Measurements from ENCODE around the gene NFATC1.

Gene NFATC1

DNA sequence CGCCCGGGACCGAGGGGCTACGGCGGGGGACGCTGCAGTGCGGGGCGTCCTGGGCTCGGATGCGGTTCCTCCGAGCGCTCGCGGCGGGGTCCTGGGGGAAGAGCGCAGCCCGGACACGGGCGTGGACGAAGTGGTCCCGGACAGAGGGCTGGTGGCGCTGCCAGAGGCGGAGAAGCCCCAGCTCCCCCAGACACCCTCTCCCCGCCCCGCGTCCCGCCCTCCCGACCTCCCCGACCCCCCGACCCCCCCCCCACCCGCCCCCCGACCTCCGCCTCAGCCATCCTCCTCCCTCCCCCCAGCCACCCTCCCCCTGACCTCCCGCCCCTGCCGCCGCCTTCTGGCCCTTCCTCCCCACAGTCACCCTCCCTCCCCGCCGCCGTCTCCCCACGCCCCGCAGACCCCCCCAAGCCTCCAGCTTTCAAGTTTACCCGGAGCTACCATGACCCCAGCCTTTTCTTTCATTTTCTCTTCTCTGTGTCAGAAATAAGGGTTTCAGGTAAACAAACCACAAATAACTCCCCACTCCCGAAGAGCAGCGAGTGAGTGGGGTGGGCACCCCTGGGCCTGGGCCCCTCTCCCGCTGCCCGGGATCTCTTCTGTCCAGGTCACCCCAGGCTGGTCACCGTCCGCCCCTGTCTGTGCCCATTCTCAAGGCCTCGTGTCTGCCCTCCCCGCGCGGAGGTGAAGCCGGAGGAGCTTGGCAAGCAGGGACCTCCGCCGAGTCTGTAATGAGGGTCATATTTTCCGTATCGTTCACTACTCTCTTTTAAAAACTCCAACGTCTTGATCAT, 5.1 kb downstream of the NFATC1 start:
- TF ChIP-seq, protein P1, sequence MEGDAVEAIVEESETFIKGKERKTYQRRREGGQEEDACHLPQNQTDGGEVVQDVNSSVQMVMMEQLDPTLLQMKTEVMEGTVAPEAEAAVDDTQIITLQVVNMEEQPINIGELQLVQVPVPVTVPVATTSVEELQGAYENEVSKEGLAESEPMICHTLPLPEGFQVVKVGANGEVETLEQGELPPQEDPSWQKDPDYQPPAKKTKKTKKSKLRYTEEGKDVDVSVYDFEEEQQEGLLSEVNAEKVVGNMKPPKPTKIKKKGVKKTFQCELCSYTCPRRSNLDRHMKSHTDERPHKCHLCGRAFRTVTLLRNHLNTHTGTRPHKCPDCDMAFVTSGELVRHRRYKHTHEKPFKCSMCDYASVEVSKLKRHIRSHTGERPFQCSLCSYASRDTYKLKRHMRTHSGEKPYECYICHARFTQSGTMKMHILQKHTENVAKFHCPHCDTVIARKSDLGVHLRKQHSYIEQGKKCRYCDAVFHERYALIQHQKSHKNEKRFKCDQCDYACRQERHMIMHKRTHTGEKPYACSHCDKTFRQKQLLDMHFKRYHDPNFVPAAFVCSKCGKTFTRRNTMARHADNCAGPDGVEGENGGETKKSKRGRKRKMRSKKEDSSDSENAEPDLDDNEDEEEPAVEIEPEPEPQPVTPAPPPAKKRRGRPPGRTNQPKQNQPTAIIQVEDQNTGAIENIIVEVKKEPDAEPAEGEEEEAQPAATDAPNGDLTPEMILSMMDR (IDR thresholded peaks at IDR 0.05; ENCODE audit: control extremely low read depth, extremely low read depth, low read depth, missing control alignments) = no peak
- ChIA-PET CTCF (interaction anchor here (1.1 to 3.0 kb wide), 2 partner anchors 20 to 22 kb away, joined by 3 to 8 read pairs; no protein-coding TSS in a partner anchor), POLR2A (no interaction called here)
- peak; percentile 82 for DNase-seq (ENCODE audit: extremely low spot score)

DNA sequence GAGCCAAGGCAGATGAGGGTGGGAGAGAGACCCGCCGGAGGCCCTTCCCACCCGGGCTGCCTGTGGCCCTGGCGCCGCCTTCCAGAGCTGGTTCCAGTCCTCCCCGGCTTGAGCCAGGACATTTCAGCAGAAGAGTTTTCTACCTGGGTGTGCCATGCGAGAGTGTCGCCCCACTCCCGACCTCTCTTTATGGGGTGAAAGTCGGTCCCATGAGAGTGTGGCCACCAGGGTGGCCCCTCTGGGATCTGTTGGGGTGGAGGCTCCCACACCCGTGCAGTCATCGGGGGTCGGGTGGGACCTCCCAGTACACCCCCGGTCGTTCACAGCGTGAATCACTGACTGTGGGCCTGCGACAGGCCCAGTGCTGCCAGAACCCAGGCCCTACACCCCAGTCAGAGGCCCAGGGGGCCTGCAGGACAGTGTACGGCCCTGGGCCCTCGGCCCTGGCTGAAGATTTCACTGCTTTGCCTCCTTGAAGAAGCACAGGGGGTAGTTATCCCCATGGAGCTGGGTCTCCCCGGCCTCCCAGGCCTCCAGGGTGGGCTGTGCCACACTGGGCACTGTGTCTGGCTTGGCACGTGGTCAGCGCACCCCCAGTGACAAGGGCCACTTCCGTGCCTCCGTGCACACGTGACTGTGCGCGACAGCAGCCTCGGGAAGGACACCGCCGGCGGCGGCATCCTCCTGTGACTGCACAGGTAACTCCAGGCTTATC, 5.9 kb downstream of the NFATC1 start:
- DNase-seq (ENCODE audit: extremely low spot score) = no peak
- TF ChIP-seq, protein P1 (IDR thresholded peaks at IDR 0.05; ENCODE audit: control extremely low read depth, extremely low read depth, low read depth, missing control alignments) = no peak
- ChIA-PET CTCF (interaction anchor here (1.1 to 3.0 kb wide), 3 partner anchors 20 to 128 kb away, joined by 3 to 8 read pairs (median 3); no protein-coding TSS in a partner anchor), POLR2A (no interaction called here)

DNA sequence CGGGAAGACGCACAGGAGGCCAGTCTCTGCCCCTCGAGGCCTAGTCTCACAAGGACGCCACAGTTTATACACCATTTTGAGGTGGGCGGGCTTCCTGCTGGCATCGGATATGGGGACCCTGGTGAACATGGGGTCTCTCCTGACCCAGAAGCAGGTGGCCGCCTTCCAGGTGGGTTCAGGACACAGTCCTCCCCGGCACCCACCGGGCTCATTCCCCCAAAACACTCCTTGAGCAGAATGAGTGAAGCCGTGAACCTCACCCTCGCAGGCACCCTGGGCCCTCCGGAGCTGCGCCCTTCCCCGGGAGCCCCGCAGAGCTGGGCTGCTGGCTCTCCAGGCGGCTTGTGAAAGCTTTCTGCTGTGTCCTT, 6.5 kb downstream of the NFATC1 start:
- CTCF ChIA-PET = interaction anchor here (1.3 to 3.0 kb wide), 2 partner anchors 21 to 128 kb away, joined by 3 to 8 read pairs; no protein-coding TSS in a partner anchor
- POLR2A ChIA-PET = no interaction called here
- no peak for DNase-seq (ENCODE audit: extremely low spot score)
- TF ChIP-seq, protein P1 (IDR thresholded peaks at IDR 0.05; ENCODE audit: control extremely low read depth, extremely low read depth, low read depth, missing control alignments) = no peak

DNA sequence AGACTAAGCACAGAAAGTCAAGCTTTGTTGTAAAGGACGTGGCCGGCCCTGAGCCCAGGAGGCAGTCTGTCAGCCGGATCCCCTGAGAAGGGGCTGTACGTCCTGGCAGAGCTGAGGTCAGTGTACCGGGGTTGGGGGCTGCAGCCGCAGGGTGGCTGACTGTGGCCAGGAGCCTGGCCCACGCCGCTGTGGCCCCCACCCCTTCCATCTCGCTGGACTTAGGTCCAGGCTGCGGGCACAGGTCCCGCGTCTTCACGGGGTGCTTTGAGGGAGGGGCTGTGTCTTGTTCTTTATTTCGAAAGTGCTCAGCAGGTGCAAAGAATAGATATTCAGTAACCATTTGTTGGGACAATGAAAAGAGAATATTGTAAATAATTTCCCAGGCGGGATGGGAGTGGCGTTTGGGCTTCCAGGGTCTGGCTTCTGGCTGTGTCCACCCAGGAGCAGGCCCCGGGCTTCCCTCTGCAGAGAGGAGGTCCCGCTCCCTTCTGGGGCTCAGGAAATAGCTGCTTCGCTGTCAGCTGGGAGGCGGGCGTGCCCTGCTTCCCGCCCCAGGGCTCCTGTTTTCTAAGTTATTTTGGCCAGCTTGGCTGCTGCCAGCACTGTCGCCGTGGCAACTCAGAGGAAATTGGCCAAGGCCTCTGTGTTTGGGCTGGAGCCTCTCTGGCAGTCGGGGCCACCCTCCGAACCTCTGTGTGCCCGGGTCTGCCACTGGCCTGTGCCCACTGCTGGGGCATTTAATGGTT, 7.4 kb downstream of the NFATC1 start:
- no peak for DNase-seq (ENCODE audit: extremely low spot score)
- POLR2A ChIA-PET = no interaction called here

DNA sequence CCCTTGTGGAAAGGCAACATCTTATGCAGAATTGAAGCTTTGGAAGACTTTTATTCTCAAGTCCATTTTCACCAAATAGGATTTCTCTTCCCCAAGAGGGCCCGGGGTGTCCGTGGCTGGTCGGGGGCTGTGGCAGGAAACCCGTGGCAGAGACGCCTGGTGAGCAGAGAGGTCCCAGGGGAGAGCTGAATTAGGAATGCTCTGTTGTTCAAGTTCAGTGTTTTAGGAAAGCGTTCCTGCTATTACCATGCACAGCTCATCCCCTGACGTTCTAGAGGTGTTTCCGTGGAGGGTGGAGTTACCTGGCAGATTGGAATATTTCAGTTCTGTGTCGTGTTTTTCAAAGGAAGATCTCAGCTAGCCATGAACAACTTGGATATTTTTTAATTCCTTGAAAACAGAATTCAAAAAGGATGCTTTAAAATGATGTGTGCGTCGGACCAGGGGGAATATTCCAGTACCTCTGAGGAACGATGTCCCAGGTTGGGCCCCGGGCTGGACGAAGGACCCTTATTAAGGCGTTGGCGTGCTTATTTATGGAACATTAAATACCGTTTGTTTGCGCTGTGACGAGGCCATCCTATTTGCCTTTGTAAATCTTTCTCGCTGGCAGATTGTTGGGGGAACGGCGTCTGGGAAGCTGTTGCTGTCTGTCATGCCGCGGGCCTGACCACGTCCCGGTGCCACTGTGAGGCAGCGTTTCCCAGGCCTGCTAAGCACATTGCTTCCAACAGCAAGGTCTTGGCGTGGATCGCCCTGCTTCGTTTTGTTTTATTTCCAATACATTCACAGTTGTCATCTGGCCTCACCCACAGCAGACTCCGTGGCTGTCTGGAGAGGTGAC, 8.2 kb downstream of the NFATC1 start:
- no peak for DNase-seq (ENCODE audit: extremely low spot score)
- TF ChIP-seq, protein P1 (IDR thresholded peaks at IDR 0.05; ENCODE audit: control extremely low read depth, extremely low read depth, low read depth, missing control alignments) = no peak
- ChIA-PET CTCF (interaction anchor here (0.7 kb wide), 1 partner anchor 29 kb away, joined by 3 read pairs; no protein-coding TSS in a partner anchor), POLR2A (no interaction called here)

More for the DNA sequence above, 7.4 kb downstream of the NFATC1 start:
- CTCF ChIA-PET = interaction anchor here (0.7 to 3.0 kb wide), 4 partner anchors 22 to 127 kb away, joined by 3 to 8 read pairs (median 3); no protein-coding TSS in a partner anchor
- TF ChIP-seq, protein P1 (IDR thresholded peaks at IDR 0.05; ENCODE audit: control extremely low read depth, extremely low read depth, low read depth, missing control alignments) = no peak

All from GM10248 (cell line).